GM12891 (cell line): Measurements from ENCODE around the gene ARHGAP24.

Experiments used
- POLR2A ChIP-seq: IDR thresholded peaks from 2 replicates; pipeline ENCODE4 v1.6.1; 2011; ENCODE audit warnings: low read depth, low read length, control low read depth
- POLR2AphosphoS5 ChIP-seq: IDR thresholded peaks from 2 replicates; pipeline ENCODE4 v1.6.1; 2011; ENCODE audit warnings: low read depth, low read length, control low read depth

DNA sequence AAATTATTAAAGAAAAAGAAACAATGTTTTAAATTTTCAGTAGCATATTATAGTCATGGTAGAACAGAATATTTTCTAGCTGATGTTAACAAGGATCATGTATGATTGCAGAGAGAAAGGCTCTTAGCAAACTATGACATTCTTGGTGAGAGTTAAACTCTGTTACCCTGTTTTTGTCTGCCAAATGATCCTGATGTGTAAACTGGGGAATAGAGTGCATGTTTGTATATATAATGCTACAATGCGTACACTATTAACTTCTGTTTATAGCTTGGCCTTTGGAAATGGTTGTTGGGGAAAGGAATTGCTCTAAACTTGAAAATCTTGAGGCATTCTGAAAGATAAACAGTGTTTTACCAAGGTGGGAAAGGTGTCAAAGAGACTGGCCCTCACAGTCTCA, 292.7 kb downstream of the ARHGAP24 start:
- TF ChIP-seq POLR2A: no peak
- TF ChIP-seq POLR2AphosphoS5: no peak
